DOHH2 (cell line): ENCODE measurements around the gene TBX3.
A peak's percentile ranks its signal among the peaks of the same experiment; 100 is the strongest.

Experiments used
- H3F3A ChIP-seq: fragments of 200-600 bp; sonication (generic), shearing (Covaris generic); 2 replicates; pipeline ENCODE4 v1.6.0; 2016; ENCODE audit warnings: antibody characterized with exemption, mild to moderate bottlenecking; ENCODE audit not compliant: control insufficient read depth, insufficient read depth
- H3K27ac ChIP-seq: fragments of 200-600 bp; sonication (generic); 2 replicates; pipeline ENCODE4 v1.5.1; 2014; ENCODE audit warnings: low read depth, mild to moderate bottlenecking, low read length, moderate library complexity
- H3K27me3 ChIP-seq: fragments of 200-600 bp; sonication (generic); 2 replicates; pipeline ENCODE4 v1.6.1; 2014; ENCODE audit warnings: mild to moderate bottlenecking, low read length, mixed read lengths; ENCODE audit not compliant: control insufficient read depth
- H3K36me3 ChIP-seq: fragments of 200-600 bp; sonication (generic); 2 replicates; pipeline ENCODE4 v1.6.1; 2014; ENCODE audit warnings: mild to moderate bottlenecking, low read length, moderate library complexity, mixed read lengths; ENCODE audit not compliant: control insufficient read depth
- H3K4me1 ChIP-seq: fragments of 200-600 bp; sonication (generic); 2 replicates; pipeline ENCODE4 v1.6.1; 2014; ENCODE audit warnings: mild to moderate bottlenecking, low read length, mixed read lengths; ENCODE audit not compliant: control insufficient read depth
- H3K4me2 ChIP-seq: fragments of 200-600 bp; sonication (generic); 2 replicates; pipeline ENCODE4 v1.6.0; 2014; ENCODE audit warnings: mild to moderate bottlenecking, low read length, moderate library complexity
- H3K4me3 ChIP-seq: fragments of 200-600 bp; sonication (generic); 2 replicates; pipeline ENCODE4 v1.5.1; 2014; ENCODE audit warnings: mild to moderate bottlenecking, low read length, mixed read lengths
- H3K79me2 ChIP-seq: fragments of 200-600 bp; sonication (generic); 2 replicates; pipeline ENCODE4 v1.6.1; 2014; ENCODE audit warnings: mild to moderate bottlenecking, low read length, mixed read lengths; ENCODE audit not compliant: control insufficient read depth
- H3K9me2 ChIP-seq: fragments of 200-600 bp; sonication (generic); replicated peaks from 2 replicates; pipeline ENCODE4 v1.6.1; 2014; ENCODE audit warnings: mild to moderate bottlenecking, low read length, mixed read lengths; ENCODE audit not compliant: control insufficient read depth
- H3K9me3 ChIP-seq: fragments of 200-600 bp; sonication (generic); 2 replicates; pipeline ENCODE4 v1.6.1; 2014; ENCODE audit warnings: antibody characterized with exemption, low read length, mixed read lengths; ENCODE audit not compliant: control insufficient read depth, insufficient read depth
- H4K20me1 ChIP-seq: fragments of 200-600 bp; sonication (generic); 2 replicates; pipeline ENCODE4 v1.6.0; 2014; ENCODE audit warnings: low read depth, mild to moderate bottlenecking, antibody characterized with exemption, low read length, moderate library complexity; ENCODE audit not compliant: control insufficient read depth, insufficient read depth
- CTCF ChIP-seq: fragments of 200-600 bp; sonication (generic); IDR thresholded peaks from one replicate; pipeline ENCODE4 v1.5.1; 2014; ENCODE audit warnings: antibody characterized with exemption, mild to moderate bottlenecking, low read depth, low read length; ENCODE audit not compliant: poor library complexity, severe bottlenecking
- EZH2phosphoT487 ChIP-seq: fragments of 200-600 bp; sonication (generic); IDR thresholded peaks from 2 replicates; pipeline ENCODE4 v1.6.1; 2017; ENCODE audit warnings: borderline replicate concordance, mild to moderate bottlenecking, antibody characterized with exemption, low read length, moderate library complexity, mixed read lengths

TBX3 gene

GRCh38 chr12:114648711-114649110, 35.3 kb downstream of the TBX3 start:
- Histone ChIP-seq H3K9me3 (no peaks in the 10 kb centered on the region), H3K36me3 (no peaks in the 10 kb centered on the region), H3K4me3 (no peak overlapping the region), H3K4me2 (no peak overlapping the region), H3K27me3 (no peaks in the 10 kb centered on the region), H3K27ac (no peak overlapping the region), H3K9me2 (no peaks in the 10 kb centered on the region), H3F3A (no peaks in the 10 kb centered on the region), H3K4me1 (no peaks in the 10 kb centered on the region), H3K79me2 (no peaks in the 10 kb centered on the region), H4K20me1 (no peaks in the 10 kb centered on the region)
- TF ChIP-seq CTCF = no peak
- no peak for TF ChIP-seq EZH2phosphoT487

GRCh38 chr12:114638790-114639435, 45.1 kb downstream of the TBX3 start:
- Histone ChIP-seq H4K20me1 (no peaks in the 10 kb centered on the region), H3F3A (no peaks in the 10 kb centered on the region), H3K9me2 (no peaks in the 10 kb centered on the region), H3K36me3 (no peaks in the 10 kb centered on the region), H3K4me1 (no peaks in the 10 kb centered on the region), H3K4me2 (no peak overlapping the region), H3K4me3 (no peak overlapping the region), H3K27ac (no peak overlapping the region), H3K9me3 (no peaks in the 10 kb centered on the region), H3K27me3 (no peaks in the 10 kb centered on the region), H3K79me2 (no peaks in the 10 kb centered on the region)
- TF ChIP-seq EZH2phosphoT487 (no peak), CTCF (no peak)

GRCh38 chr12:114636723-114637480, 47.1 kb downstream of the TBX3 start:
- TF ChIP-seq CTCF = peak; percentile 11
- TF ChIP-seq EZH2phosphoT487 = no peak

More at GRCh38 chr12:114636723-114637480, 47.1 kb downstream of the TBX3 start:
- Histone ChIP-seq H3K27ac (no peak overlapping the region), H3K27me3 (no peaks in the 10 kb centered on the region), H3K9me3 (no peaks in the 10 kb centered on the region), H3K4me3 (no peak overlapping the region), H3K36me3 (no peaks in the 10 kb centered on the region), H3F3A (no peaks in the 10 kb centered on the region), H4K20me1 (no peaks in the 10 kb centered on the region), H3K4me2 (no peak overlapping the region), H3K9me2 (no peaks in the 10 kb centered on the region), H3K79me2 (no peaks in the 10 kb centered on the region), H3K4me1 (no peaks in the 10 kb centered on the region)
